Measurements from ENCODE around the gene CSNK1D. TPM values are rescaled to one million over a fixed set of nuclear protein-coding genes. Genes with fewer than 3 reads are reported as not detected.
A peak's percentile ranks its signal among the peaks of the same experiment; 100 is the strongest.

Gene CSNK1D
- total and polyA plus RNA-seq, 5 donors from 2014 or later, result 41.2 to 333 (median 49.0) TPM

- H3K9me3 Mint-ChIP-seq, result no peaks in the 10 kb centered on the region
- Histone ChIP-seq H3K27me3 (ENCODE audit: control insufficient read depth, insufficient read depth, low read length) (no peaks in the 10 kb centered on the region), H3K4me3 (ENCODE audit: low read depth, low read length) (no peak overlapping the region), H3K4me1 (ENCODE audit: control insufficient read depth, insufficient read depth, low read length, poor library complexity, severe bottlenecking) (peaks cover 29% of the 10 kb centered on the region), H3K9me3 (ENCODE audit: control insufficient read depth in 2 of 2, low read length in 2 of 2) (no peaks in the 10 kb centered on the region), H3K27ac (ENCODE audit: insufficient read depth, low read length, poor library complexity, severe bottlenecking) (no peak overlapping the region), H3K36me3 (ENCODE audit: control insufficient read depth, insufficient read depth, low read length) (no peaks in the 10 kb centered on the region)
- peak overlapping the region in 1 of 4 donors; percentile 61 for H3K4me3 Mint-ChIP-seq
- no peaks in the 10 kb centered on the region for H3K36me3 Mint-ChIP-seq
- no peak for ATAC-seq (ENCODE audit: low read depth in 2 of 2)
- H3K4me1 Mint-ChIP-seq, result peaks cover 0 to 19% (median 7%) of the 10 kb centered on the region in 4 donors
- H3K27ac Mint-ChIP-seq, result no peak overlapping the region
- no peaks in the 10 kb centered on the region for H3K27me3 Mint-ChIP-seq
- no peak for DNase-seq
These were observed 48.0 kb downstream of the CSNK1D start for GRCh38 chr17:82225368-82226029.

GRCh38 chr17:82224666-82225065 lies 48.8 kb downstream of the CSNK1D start:
- no peak for ATAC-seq (ENCODE audit: low read depth in 2 of 2)

GRCh38 chr17:82223517-82223916 lies 50.0 kb downstream of the CSNK1D start:
- no peaks in the 10 kb centered on the region for H3K27me3 Mint-ChIP-seq
- no peaks in the 10 kb centered on the region for H3K27me3 ChIP-seq (ENCODE audit: control insufficient read depth, insufficient read depth, low read length)
- peaks cover 0 to 7% (median 2%) of the 10 kb centered on the region in 4 donors for H3K4me1 Mint-ChIP-seq
- H3K36me3 ChIP-seq (ENCODE audit: control insufficient read depth, insufficient read depth, low read length), result no peaks in the 10 kb centered on the region
- no peaks in the 10 kb centered on the region for H3K9me3 ChIP-seq (ENCODE audit: control insufficient read depth in 2 of 2, low read length in 2 of 2)
- H3K4me3 ChIP-seq (ENCODE audit: low read depth, low read length), result no peak overlapping the region
- no peaks in the 10 kb centered on the region for H3K36me3 Mint-ChIP-seq
- peaks cover 12% of the 10 kb centered on the region for H3K4me1 ChIP-seq (ENCODE audit: control insufficient read depth, insufficient read depth, low read length, poor library complexity, severe bottlenecking)
- peak overlapping the region in 1 of 3 donors; percentile 60 for H3K27ac Mint-ChIP-seq
- H3K27ac ChIP-seq (ENCODE audit: insufficient read depth, low read length, poor library complexity, severe bottlenecking), result no peak overlapping the region
- no peaks in the 10 kb centered on the region for H3K9me3 Mint-ChIP-seq
- ATAC-seq (ENCODE audit: low read depth in 2 of 2) (no peak), DNase-seq (no peak)
- H3K4me3 Mint-ChIP-seq, result no peak overlapping the region

More at GRCh38 chr17:82224666-82225065, 48.8 kb downstream of the CSNK1D start:
- Histone ChIP-seq H3K4me3 (ENCODE audit: low read depth, low read length) (no peak overlapping the region), H3K36me3 (ENCODE audit: control insufficient read depth, insufficient read depth, low read length) (no peaks in the 10 kb centered on the region), H3K4me1 (ENCODE audit: control insufficient read depth, insufficient read depth, low read length, poor library complexity, severe bottlenecking) (peaks cover 20% of the 10 kb centered on the region), H3K27me3 (ENCODE audit: control insufficient read depth, insufficient read depth, low read length) (no peaks in the 10 kb centered on the region), H3K9me3 (ENCODE audit: control insufficient read depth in 2 of 2, low read length in 2 of 2) (no peaks in the 10 kb centered on the region), H3K27ac (ENCODE audit: insufficient read depth, low read length, poor library complexity, severe bottlenecking) (no peak overlapping the region)
- H3K4me3 Mint-ChIP-seq, result peak overlapping the region in 1 of 4 donors; percentile 27
- peak overlapping the region in 1 of 3 donors; percentile 92 for H3K27ac Mint-ChIP-seq
- H3K4me1 Mint-ChIP-seq, result peaks cover 0 to 11% (median 4%) of the 10 kb centered on the region in 4 donors
- no peaks in the 10 kb centered on the region for H3K36me3 Mint-ChIP-seq
- H3K27me3 Mint-ChIP-seq, result no peaks in the 10 kb centered on the region
- DNase-seq, result no peak
- H3K9me3 Mint-ChIP-seq, result no peaks in the 10 kb centered on the region

GRCh38 chr17:82222816-82223215 lies 50.7 kb downstream of the CSNK1D start:
- no peaks in the 10 kb centered on the region for H3K9me3 ChIP-seq (ENCODE audit: control insufficient read depth in 2 of 2, low read length in 2 of 2)
- peak overlapping the region in 1 of 4 donors; percentile 38 for H3K4me3 Mint-ChIP-seq
- H3K9me3 Mint-ChIP-seq, result no peaks in the 10 kb centered on the region
- ATAC-seq (ENCODE audit: low read depth in 2 of 2) (no peak), DNase-seq (no peak)
- no peaks in the 10 kb centered on the region for H3K27me3 Mint-ChIP-seq
- no peaks in the 10 kb centered on the region for H3K27me3 ChIP-seq (ENCODE audit: control insufficient read depth, insufficient read depth, low read length)
- H3K27ac ChIP-seq (ENCODE audit: insufficient read depth, low read length, poor library complexity, severe bottlenecking), result no peak overlapping the region
- H3K4me3 ChIP-seq (ENCODE audit: low read depth, low read length), result no peak overlapping the region
- peaks cover 0 to 7% (median 2%) of the 10 kb centered on the region in 4 donors for H3K4me1 Mint-ChIP-seq
- peaks cover 5% of the 10 kb centered on the region for H3K4me1 ChIP-seq (ENCODE audit: control insufficient read depth, insufficient read depth, low read length, poor library complexity, severe bottlenecking)
- no peak overlapping the region for H3K27ac Mint-ChIP-seq
- H3K36me3 Mint-ChIP-seq, result no peaks in the 10 kb centered on the region
- no peaks in the 10 kb centered on the region for H3K36me3 ChIP-seq (ENCODE audit: control insufficient read depth, insufficient read depth, low read length)

- no peaks in the 10 kb centered on the region for H3K9me3 ChIP-seq (ENCODE audit: control insufficient read depth in 2 of 2, low read length in 2 of 2)
- Mint-ChIP-seq H3K9me3 (no peaks in the 10 kb centered on the region), H3K27ac (no peak overlapping the region), H3K4me1 (peaks cover 0 to 10% (median 3%) of the 10 kb centered on the region in 4 donors), H3K36me3 (no peaks in the 10 kb centered on the region), H3K4me3 (peak overlapping the region in 2 of 4 donors; percentile 48 to 68), H3K27me3 (no peaks in the 10 kb centered on the region)
- H3K27ac ChIP-seq (ENCODE audit: insufficient read depth, low read length, poor library complexity, severe bottlenecking), result no peak overlapping the region
- no peak for DNase-seq
- no peaks in the 10 kb centered on the region for H3K27me3 ChIP-seq (ENCODE audit: control insufficient read depth, insufficient read depth, low read length)
- no peaks in the 10 kb centered on the region for H3K36me3 ChIP-seq (ENCODE audit: control insufficient read depth, insufficient read depth, low read length)
- no peak for ATAC-seq (ENCODE audit: low read depth in 2 of 2)
- no peak overlapping the region for H3K4me3 ChIP-seq (ENCODE audit: low read depth, low read length)
- peaks cover 12% of the 10 kb centered on the region for H3K4me1 ChIP-seq (ENCODE audit: control insufficient read depth, insufficient read depth, low read length, poor library complexity, severe bottlenecking)
These were observed 52.1 kb downstream of the CSNK1D start for GRCh38 chr17:82221341-82221902.

GRCh38 chr17:82219753-82220709 lies 53.5 kb downstream of the CSNK1D start:
- Mint-ChIP-seq H3K27ac (no peak overlapping the region), H3K9me3 (no peaks in the 10 kb centered on the region), H3K4me3 (peak overlapping the region in 1 of 4 donors; percentile 68), H3K4me1 (peaks cover 0 to 16% (median 10%) of the 10 kb centered on the region in 4 donors), H3K27me3 (no peaks in the 10 kb centered on the region), H3K36me3 (no peaks in the 10 kb centered on the region)
- H3K4me3 ChIP-seq (ENCODE audit: low read depth, low read length), result no peak overlapping the region
- H3K9me3 ChIP-seq (ENCODE audit: control insufficient read depth in 2 of 2, low read length in 2 of 2), result no peaks in the 10 kb centered on the region
- no peaks in the 10 kb centered on the region for H3K27me3 ChIP-seq (ENCODE audit: control insufficient read depth, insufficient read depth, low read length)
- no peak overlapping the region for H3K27ac ChIP-seq (ENCODE audit: insufficient read depth, low read length, poor library complexity, severe bottlenecking)
- ATAC-seq (ENCODE audit: low read depth in 2 of 2), result no peak
- DNase-seq, result no peak
- H3K36me3 ChIP-seq (ENCODE audit: control insufficient read depth, insufficient read depth, low read length), result no peaks in the 10 kb centered on the region
- peaks cover 24% of the 10 kb centered on the region for H3K4me1 ChIP-seq (ENCODE audit: control insufficient read depth, insufficient read depth, low read length, poor library complexity, severe bottlenecking)

GRCh38 chr17:82219083-82219482 lies 54.4 kb downstream of the CSNK1D start:
- Histone ChIP-seq H3K4me3 (ENCODE audit: low read depth, low read length) (no peak overlapping the region), H3K9me3 (ENCODE audit: control insufficient read depth in 2 of 2, low read length in 2 of 2) (no peaks in the 10 kb centered on the region), H3K36me3 (ENCODE audit: control insufficient read depth, insufficient read depth, low read length) (no peaks in the 10 kb centered on the region), H3K27ac (ENCODE audit: insufficient read depth, low read length, poor library complexity, severe bottlenecking) (no peak overlapping the region), H3K27me3 (ENCODE audit: control insufficient read depth, insufficient read depth, low read length) (no peaks in the 10 kb centered on the region), H3K4me1 (ENCODE audit: control insufficient read depth, insufficient read depth, low read length, poor library complexity, severe bottlenecking) (peaks cover 25% of the 10 kb centered on the region)
- no peaks in the 10 kb centered on the region for H3K9me3 Mint-ChIP-seq
- H3K4me3 Mint-ChIP-seq, result no peak overlapping the region
- peaks cover 0 to 25% (median 12%) of the 10 kb centered on the region in 4 donors for H3K4me1 Mint-ChIP-seq
- ATAC-seq (ENCODE audit: low read depth in 2 of 2) (no peak), DNase-seq (no peak)
- H3K27me3 Mint-ChIP-seq, result no peaks in the 10 kb centered on the region
- H3K36me3 Mint-ChIP-seq, result no peaks in the 10 kb centered on the region
- H3K27ac Mint-ChIP-seq, result no peak overlapping the region
